Iris pigment epithelial cell (primary cell): ENCODE data around the gene GADL1.

Source experiments
- DNase-seq: peaks from one replicate; pipeline ENCODE4 v3.0.0-alpha.2; 2011; ENCODE audit warnings: low read depth

The GADL1 gene

GRCh38 chr3:30878862-30879261 is 15.6 kb downstream of the GADL1 start:
- DNase-seq, result no peak

GRCh38 chr3:30875505-30875904 is 19.0 kb downstream of the GADL1 start:
- DNase-seq, result no peak

DNA sequence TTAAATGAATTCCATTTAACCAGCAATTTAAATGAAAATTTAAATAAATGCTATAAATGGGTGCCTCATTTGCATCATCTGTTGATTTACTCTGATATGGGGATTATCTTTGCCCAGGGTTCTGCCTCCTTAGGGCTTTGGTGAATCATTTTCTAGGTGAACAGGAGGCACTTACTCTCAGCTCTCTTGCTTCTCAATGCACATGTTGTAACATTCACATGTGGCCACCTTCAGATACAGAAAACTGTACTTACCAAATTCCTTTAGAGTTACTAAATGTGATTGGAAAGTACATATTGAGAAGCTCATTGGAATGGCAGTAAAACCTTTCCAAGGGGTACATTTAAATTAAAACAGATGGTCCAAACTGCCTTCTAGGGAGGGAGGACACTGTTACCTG is 20.8 kb downstream of the GADL1 start:
- DNase-seq, result peak; percentile 5

- DNase-seq, result no peak
Observed at GRCh38 chr3:30872879-30873278, 21.6 kb downstream of the GADL1 start.

DNA sequence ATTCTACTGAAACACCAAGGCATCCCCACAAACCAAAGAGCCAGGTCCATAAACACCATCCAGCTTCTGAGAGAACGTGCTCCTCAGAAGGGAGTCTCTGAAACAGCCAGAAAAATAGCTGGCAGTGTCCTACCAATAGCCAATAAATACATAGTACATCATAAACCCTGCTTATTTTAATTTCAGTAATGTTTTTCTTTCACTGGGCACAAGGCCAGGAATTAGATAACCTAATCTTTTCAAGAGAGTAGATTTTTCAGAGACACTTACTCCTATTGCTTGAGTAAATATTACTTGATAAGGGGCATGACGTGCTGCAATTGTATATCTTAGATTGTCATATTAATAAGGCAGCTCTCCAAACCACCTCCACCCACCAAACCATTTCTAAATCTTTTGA is 22.7 kb downstream of the GADL1 start:
- peak; percentile 15 for DNase-seq

GRCh38 chr3:30864836-30865235 is 29.6 kb downstream of the GADL1 start:
- no peak for DNase-seq

GRCh38 chr3:30864132-30864531 is 30.3 kb downstream of the GADL1 start:
- no peak for DNase-seq

GRCh38 chr3:30862004-30862403 is 32.5 kb downstream of the GADL1 start:
- no peak for DNase-seq

DNA sequence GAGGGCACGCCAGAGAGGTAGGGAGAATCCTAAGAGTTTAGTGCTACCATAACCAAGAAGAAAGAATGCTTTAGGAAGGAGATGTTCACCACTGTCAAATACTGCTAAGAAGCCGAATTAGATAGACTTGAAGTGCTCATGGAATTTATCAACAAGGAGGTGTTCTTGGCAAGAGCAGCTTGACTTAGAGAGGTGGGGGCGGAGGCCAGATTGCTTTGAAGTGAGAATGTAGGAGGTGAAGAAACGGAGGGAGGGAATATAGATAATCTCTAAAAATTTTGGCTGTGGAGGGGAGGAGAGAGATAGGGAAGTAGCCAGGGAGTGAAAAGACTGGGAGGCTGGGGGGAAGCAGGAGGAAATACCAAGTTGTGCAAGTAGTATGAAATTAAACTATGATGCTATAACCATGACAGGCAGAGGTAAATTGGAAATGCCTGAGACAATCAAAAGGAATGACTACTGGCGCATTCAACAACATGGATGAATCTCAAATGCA is 35.5 kb downstream of the GADL1 start:
- no peak for DNase-seq

GRCh38 chr3:30855400-30856292 is 38.8 kb downstream of the GADL1 start:
- peak; percentile 3 for DNase-seq

GRCh38 chr3:30852833-30853232 is 41.6 kb downstream of the GADL1 start:
- no peak for DNase-seq

- no peak for DNase-seq
Observed at GRCh38 chr3:30848087-30848779, 46.2 kb downstream of the GADL1 start.

- DNase-seq, result no peak
Observed at GRCh38 chr3:30847592-30847991, 46.9 kb downstream of the GADL1 start.

DNA sequence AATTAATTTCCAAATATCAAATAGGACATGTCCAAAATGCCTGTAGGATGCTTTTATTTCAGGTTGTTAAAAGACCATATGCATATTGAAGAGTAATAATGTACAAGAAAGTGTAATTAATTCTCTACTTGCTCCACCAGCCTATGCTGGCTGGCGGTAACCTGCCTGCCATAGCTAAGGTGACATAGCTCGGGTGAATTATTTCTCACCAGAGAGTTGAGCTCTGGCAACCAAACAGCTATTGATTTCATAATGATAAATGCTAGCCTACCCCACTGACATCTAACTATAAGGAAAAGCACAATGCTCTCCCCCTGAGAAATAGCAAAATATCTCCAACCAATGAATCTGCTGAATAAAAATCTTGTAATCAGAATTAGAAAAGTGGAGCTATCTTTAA is 48.9 kb downstream of the GADL1 start:
- no peak for DNase-seq

DNA sequence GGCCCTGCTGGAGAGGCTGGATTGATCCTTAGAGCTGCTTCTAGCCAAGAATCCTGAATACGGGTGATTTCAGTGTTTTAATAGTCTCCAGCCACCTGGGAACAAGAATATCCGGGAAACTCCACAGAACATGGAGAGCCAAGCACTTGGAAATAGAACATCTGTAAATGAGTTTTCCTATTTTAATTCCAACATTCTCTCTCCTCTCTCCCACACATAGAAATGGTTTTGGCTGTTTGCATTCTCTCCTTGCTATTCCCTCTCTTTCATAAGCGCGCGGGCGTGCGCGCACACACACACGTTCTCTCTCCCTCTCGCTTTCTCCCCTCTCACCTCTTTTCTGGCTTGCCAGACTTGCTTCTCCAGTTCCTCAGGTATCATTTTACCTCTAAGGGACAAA is 50.6 kb downstream of the GADL1 start:
- DNase-seq, result no peak

GRCh38 chr3:30836141-30836540 is 58.3 kb downstream of the GADL1 start:
- no peak for DNase-seq

DNA sequence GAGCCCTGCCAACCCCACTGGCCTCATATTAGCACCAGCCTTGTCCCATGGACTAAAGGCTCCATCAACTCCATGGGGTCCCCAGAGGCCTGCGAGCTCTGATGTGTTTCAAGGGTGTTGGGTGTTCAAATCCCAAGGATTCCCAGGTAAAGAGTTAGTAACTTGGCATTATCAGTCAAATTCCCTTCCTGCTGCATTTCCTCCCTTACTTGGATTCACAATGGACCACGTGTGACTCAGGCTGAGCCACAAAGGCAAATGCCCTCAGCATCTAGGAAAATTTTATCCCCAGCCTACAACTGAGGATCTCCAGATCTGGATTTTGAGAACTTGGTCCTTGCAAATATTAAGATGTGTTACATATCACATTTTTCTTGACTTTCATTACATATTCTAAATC is 58.8 kb downstream of the GADL1 start:
- DNase-seq, result no peak

- DNase-seq, result no peak
Observed at GRCh38 chr3:30832961-30833575, 61.4 kb downstream of the GADL1 start.

- no peak for DNase-seq
Observed at GRCh38 chr3:30827080-30827479, 67.4 kb downstream of the GADL1 start.

DNA sequence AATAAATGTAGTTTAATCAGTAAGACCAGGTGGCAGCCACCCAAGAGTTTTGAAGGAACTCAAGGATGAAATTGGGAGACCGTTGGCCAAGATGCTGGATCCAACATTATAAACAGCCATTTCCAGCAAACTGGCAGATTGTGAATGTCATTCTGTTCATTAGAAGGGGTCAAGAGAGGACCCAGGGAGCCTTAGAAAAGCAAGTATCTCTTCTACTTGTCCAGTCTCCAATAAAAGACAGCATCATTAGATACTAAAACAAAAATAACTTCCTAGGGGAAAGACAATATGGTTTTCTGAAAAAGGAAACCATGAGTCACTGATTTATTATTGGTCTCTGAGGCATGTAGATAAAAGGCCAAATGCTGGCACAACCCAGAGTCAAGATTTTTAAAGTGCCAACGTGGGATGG is 67.9 kb downstream of the GADL1 start:
- DNase-seq, result peak; percentile 3

GRCh38 chr3:30819067-30819798 is 75.2 kb downstream of the GADL1 start:
- no peak for DNase-seq

- no peak for DNase-seq
Observed at GRCh38 chr3:30813734-30814133, 80.7 kb downstream of the GADL1 start.
